Gastrocnemius medialis (tissue), 4 donors: ENCODE measurements around the gene CFAP299. TPM values are rescaled to one million over a fixed set of nuclear protein-coding genes. Genes with fewer than 3 reads are reported as not detected.

Source experiments
- ATAC-seq, 2 donors: fragments of 150-250 bp; one replicate each; pipeline ENCODE4 v1.9.1; 2016
- DNase-seq, 2 donors: peaks; one replicate each; pipeline ENCODE4 v3.0.0-alpha.2; 2019
- H3K27ac ChIP-seq, 4 donors: fragments of 200-600 bp; sonication (generic); 1 replicate in 1 of 4; 2 replicates in 3 of 4; pipeline ENCODE4 v1.5.1; 2016 to 2018; ENCODE audit warnings: mild to moderate bottlenecking in 2 of 4, moderate library complexity in 1 of 4
- H3K27me3 ChIP-seq, 3 donors: fragments of 200-600 bp; sonication (generic) in 2 of 3; 1 replicate in 1 of 3; 2 replicates in 2 of 3; pipeline versions ENCODE4 v1.5.1 to v1.6.0; 2016 to 2019; ENCODE audit warnings: mild to moderate bottlenecking in 1 of 3, moderate library complexity in 1 of 3
- H3K36me3 ChIP-seq, 2 donors: fragments of 200-600 bp; sonication (generic) in 1 of 2; one replicate each; pipeline ENCODE4 v1.5.1; 2017 to 2018
- H3K4me1 ChIP-seq, 2 donors: fragments of 200-600 bp; sonication (generic) in 1 of 2; one replicate each; pipeline ENCODE4 v1.5.1; 2016 to 2017; ENCODE audit warnings: mild to moderate bottlenecking in 2 of 2
- H3K4me3 ChIP-seq, 4 donors: fragments of 200-600 bp; sonication (generic) in 3 of 4; 1 replicate in 1 of 4; 2 replicates in 3 of 4; pipeline ENCODE4 v1.5.1; 2016 to 2019; ENCODE audit warnings: mild to moderate bottlenecking in 2 of 4
- H3K9me3 ChIP-seq, 3 donors: fragments of 200-600 bp; sonication (generic) in 2 of 3; 1 replicate in 1 of 3; 2 replicates in 2 of 3; pipeline ENCODE4 v1.5.1; 2016 to 2019
- POLR2A ChIP-seq, 2 donors: fragments of 450-650 bp; IDR thresholded peaks; one replicate each; pipeline ENCODE4 v1.6.1; 2017; ENCODE audit warnings: antibody characterized with exemption in 2 of 2, mild to moderate bottlenecking in 2 of 2, moderate library complexity in 2 of 2
- in situ Hi-C, 4 donors: fragments of 200-750 bp; cut with MboI; loops; one replicate each; pipeline versions ENCODE4 v1.15.0 to v1.8.0; 2017; ENCODE audit warnings: low sequenced_read_pairs in 4 of 4
- intact Hi-C: fragments of 100-400 bp; cut with DNase I; formaldehyde crosslinking; loops from one replicate; pipeline ENCODE4 v1.15.1; 2023; ENCODE audit warnings: low total_unique reads
- total RNA-seq, 4 donors: library from RNA; depleted of rRNA; stranded (reverse); fragments of >200 nt; gene quantifications; one replicate each; pipeline versions ENCODE4 v1.1.0 to v1.2.3, GENCODE V29; 2016
- TF ChIP-seq, protein P1 (sequence below), 5 experiments: fragments of 450-650 bp in 3 of 5; fragments of 200-600 bp in 2 of 5; sonication (generic) in 2 of 5; IDR thresholded peaks in 4 of 5; conservative IDR thresholded peaks in 1 of 5; 1 replicate in 4 of 5; 2 replicates in 1 of 5; pipeline ENCODE4 v1.5.1; 2016 to 2019; ENCODE audit warnings: antibody characterized with exemption in 5 of 5, mild to moderate bottlenecking in 3 of 5, moderate library complexity in 3 of 5

The CFAP299 gene
- total RNA-seq, 4 donors from 2014 or later: not detected

DNA sequence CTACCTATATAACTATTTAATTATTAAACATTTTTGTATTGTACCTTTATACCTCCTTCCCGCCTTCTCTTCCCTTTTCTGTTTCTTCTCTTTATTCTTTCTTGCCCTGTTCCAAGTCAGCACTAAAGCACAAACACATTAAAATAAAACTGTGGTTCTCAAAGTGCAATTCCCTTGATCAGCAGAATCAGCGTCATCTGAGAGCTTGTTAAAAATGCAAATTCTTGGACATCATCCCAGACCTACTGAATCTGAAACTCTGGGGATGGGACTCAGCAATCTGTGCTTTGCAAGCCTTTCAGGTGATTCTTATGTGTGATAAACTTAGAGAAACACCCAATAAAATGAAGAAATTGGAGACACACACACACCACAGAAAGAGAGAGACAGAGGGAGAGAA lies 516.5 kb downstream of the CFAP299 start:
- no peak overlapping the region for H3K27ac ChIP-seq
- H3K36me3 ChIP-seq: no peaks in the 10 kb centered on the region
- in situ Hi-C loops: no loop called here
- intact Hi-C loops: no loop called here
- ATAC-seq (no peak), DNase-seq (no peak)
- no peaks in the 10 kb centered on the region for H3K27me3 ChIP-seq
- no peak for TF ChIP-seq POLR2A (IDR thresholded peaks at IDR 0.05)
- TF ChIP-seq, protein P1, sequence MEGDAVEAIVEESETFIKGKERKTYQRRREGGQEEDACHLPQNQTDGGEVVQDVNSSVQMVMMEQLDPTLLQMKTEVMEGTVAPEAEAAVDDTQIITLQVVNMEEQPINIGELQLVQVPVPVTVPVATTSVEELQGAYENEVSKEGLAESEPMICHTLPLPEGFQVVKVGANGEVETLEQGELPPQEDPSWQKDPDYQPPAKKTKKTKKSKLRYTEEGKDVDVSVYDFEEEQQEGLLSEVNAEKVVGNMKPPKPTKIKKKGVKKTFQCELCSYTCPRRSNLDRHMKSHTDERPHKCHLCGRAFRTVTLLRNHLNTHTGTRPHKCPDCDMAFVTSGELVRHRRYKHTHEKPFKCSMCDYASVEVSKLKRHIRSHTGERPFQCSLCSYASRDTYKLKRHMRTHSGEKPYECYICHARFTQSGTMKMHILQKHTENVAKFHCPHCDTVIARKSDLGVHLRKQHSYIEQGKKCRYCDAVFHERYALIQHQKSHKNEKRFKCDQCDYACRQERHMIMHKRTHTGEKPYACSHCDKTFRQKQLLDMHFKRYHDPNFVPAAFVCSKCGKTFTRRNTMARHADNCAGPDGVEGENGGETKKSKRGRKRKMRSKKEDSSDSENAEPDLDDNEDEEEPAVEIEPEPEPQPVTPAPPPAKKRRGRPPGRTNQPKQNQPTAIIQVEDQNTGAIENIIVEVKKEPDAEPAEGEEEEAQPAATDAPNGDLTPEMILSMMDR (IDR thresholded peaks at IDR 0.05 in 4 of 5, conservative IDR thresholded peaks at IDR 0.05 in 1 of 5): no peak
- H3K9me3 ChIP-seq: no peaks in the 10 kb centered on the region
- no peaks in the 10 kb centered on the region for H3K4me1 ChIP-seq
- H3K4me3 ChIP-seq: no peak overlapping the region

DNA sequence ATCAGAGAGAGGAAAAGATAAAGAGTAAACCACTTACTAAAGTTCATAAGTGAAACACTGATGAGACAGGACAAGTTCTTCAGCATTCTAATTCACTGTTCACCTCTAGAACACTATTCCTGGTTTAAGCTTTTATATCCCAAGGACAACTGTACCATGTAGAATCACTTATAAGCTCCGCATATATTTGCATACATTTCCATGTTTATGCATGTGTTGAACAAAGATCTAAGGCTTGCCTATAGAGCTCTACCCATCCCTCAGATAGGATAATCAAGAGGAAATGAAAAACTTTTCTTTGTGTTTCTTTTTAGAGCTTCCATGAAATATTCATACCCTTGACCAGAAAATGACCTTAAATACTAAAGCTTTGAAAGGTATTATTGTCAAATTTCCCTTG lies 538.0 kb downstream of the CFAP299 start:
- intact Hi-C loops: no loop called here
- in situ Hi-C loops: no loop called here
- no peak for TF ChIP-seq POLR2A (IDR thresholded peaks at IDR 0.05)
- TF ChIP-seq, protein P1 (IDR thresholded peaks at IDR 0.05 in 4 of 5, conservative IDR thresholded peaks at IDR 0.05 in 1 of 5): no peak

DNA sequence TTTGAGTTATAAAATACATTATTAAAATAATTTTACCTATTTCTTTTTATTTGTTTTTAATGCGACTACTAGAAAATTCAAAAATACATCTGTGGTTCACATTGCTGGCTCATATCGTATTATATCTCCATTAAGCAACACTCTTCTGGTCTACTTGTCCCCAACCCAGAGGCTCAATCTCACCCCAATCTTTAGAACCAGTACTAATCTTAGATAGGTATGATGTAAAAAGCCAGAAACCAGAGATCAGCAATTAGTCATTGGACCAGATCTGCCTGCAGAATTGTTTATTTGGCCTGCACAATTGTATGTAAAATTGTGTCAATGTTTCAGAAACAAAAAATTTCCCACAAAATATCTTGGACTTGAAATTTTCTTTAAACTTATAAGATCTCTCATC lies 539.4 kb downstream of the CFAP299 start:
- TF ChIP-seq, protein P1 (IDR thresholded peaks at IDR 0.05 in 4 of 5, conservative IDR thresholded peaks at IDR 0.05 in 1 of 5): no peak
- TF ChIP-seq POLR2A (IDR thresholded peaks at IDR 0.05): no peak
- no peaks in the 10 kb centered on the region for H3K27me3 ChIP-seq
- ATAC-seq (no peak), DNase-seq (no peak)
- intact Hi-C loops (no loop called here), in situ Hi-C loops (no loop called here)
- no peaks in the 10 kb centered on the region for H3K4me1 ChIP-seq
- H3K27ac ChIP-seq: no peak overlapping the region
- no peaks in the 10 kb centered on the region for H3K9me3 ChIP-seq
- H3K36me3 ChIP-seq: no peaks in the 10 kb centered on the region
- no peak overlapping the region for H3K4me3 ChIP-seq

More for the DNA sequence above, 538.0 kb downstream of the CFAP299 start:
- Histone ChIP-seq H3K4me1 (no peaks in the 10 kb centered on the region), H3K27me3 (no peaks in the 10 kb centered on the region), H3K4me3 (no peak overlapping the region), H3K27ac (no peak overlapping the region), H3K36me3 (no peaks in the 10 kb centered on the region), H3K9me3 (no peaks in the 10 kb centered on the region)
- ATAC-seq (no peak), DNase-seq (no peak)

DNA sequence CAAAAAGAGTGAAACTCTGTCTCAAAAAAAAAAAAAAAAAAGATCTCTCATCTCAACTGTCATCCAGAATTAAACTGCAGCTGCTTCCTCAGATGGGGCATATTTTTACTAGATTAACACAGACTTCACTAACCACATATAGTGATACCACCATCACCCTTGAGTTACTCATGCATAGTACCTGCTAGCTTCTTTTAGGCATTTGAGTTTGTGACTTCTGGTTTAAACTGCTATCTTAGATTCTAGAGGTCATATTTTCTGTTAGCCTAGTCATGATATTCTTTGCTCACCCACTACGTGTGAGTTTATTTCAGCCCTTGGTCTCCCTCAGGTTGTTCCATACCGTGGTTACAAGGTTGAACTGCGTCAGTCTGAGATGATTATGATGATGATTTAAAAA lies 540.1 kb downstream of the CFAP299 start:
- Histone ChIP-seq H3K4me1 (no peaks in the 10 kb centered on the region), H3K36me3 (no peaks in the 10 kb centered on the region), H3K4me3 (no peak overlapping the region), H3K9me3 (no peaks in the 10 kb centered on the region), H3K27me3 (no peaks in the 10 kb centered on the region), H3K27ac (no peak overlapping the region)
- intact Hi-C loops (no loop called here), in situ Hi-C loops (no loop called here)
- DNase-seq (no peak), ATAC-seq (no peak)
- TF ChIP-seq, protein P1 (IDR thresholded peaks at IDR 0.05 in 4 of 5, conservative IDR thresholded peaks at IDR 0.05 in 1 of 5): no peak
- TF ChIP-seq POLR2A (IDR thresholded peaks at IDR 0.05): no peak

DNA sequence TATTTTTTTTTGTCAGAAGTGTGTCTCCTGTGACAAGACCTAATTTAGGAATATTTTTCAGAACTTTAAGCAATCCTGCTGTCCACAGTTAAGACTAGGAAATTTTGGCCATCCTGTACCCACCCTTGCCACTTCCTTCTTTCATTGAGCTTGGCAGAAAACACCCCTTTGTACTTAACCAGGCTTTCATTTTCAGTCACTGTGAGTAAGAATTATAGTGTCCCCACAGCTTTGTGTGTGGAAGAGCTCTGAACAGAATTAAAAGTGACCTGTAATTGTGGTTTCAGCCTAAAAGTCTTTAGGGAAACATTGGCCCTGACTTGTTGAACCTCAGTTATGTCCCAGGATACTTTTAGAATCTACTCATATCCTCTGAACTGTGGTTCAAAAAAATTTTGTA lies 541.3 kb downstream of the CFAP299 start:
- Histone ChIP-seq H3K36me3 (no peaks in the 10 kb centered on the region), H3K9me3 (no peaks in the 10 kb centered on the region), H3K4me1 (no peaks in the 10 kb centered on the region), H3K27me3 (no peaks in the 10 kb centered on the region), H3K4me3 (no peak overlapping the region), H3K27ac (no peak overlapping the region)
- no peak for DNase-seq
- no peak for TF ChIP-seq POLR2A (IDR thresholded peaks at IDR 0.05)
- TF ChIP-seq, protein P1 (IDR thresholded peaks at IDR 0.05 in 4 of 5, conservative IDR thresholded peaks at IDR 0.05 in 1 of 5): no peak
- ATAC-seq: no peak
- in situ Hi-C loops (no loop called here), intact Hi-C loops (no loop called here)
